AG10803 (cell line): ENCODE data around the gene DDX51.

Experiments used
- DNase-seq: peaks from one replicate; pipeline ENCODE4 v3.0.0; 2010; ENCODE audit warnings: low read depth
- H3K4me3 ChIP-seq: 2 replicates; pipeline ENCODE4 v1.5.1; 2011; ENCODE audit warnings: mild to moderate bottlenecking, low read length, control low read depth
- CTCF ChIP-seq: conservative IDR thresholded peaks from 2 replicates; pipeline ENCODE4 v1.5.1; 2011; ENCODE audit warnings: mild to moderate bottlenecking, low read length, control low read depth, inconsistent platforms

DDX51 gene

DNA sequence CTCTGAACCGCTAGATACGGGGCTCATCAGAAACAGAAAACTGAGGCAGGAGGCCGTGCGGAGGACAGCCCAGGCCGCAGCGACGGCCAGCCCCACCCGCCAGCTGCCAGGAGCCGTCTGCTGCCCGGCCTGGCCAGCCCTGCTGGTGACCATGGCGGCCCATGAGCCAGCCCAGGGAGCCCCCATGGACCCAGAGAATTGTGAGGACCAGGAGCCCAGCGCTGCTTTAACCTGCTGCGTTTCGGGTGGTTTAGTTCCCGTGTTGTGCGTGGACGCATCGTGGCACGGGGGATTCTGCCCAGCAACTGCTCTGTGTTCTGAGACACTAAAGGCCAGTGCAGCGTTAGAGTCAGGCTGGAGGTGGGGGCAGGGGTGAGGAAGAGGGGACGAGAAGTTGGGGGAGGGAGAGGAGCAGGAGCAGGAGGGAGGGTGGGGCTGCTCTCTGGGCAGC lies 44.4 kb upstream of the DDX51 start:
- H3K4me3 ChIP-seq: no peak overlapping the region
- TF ChIP-seq CTCF: no peak
- no peak for DNase-seq

DNA sequence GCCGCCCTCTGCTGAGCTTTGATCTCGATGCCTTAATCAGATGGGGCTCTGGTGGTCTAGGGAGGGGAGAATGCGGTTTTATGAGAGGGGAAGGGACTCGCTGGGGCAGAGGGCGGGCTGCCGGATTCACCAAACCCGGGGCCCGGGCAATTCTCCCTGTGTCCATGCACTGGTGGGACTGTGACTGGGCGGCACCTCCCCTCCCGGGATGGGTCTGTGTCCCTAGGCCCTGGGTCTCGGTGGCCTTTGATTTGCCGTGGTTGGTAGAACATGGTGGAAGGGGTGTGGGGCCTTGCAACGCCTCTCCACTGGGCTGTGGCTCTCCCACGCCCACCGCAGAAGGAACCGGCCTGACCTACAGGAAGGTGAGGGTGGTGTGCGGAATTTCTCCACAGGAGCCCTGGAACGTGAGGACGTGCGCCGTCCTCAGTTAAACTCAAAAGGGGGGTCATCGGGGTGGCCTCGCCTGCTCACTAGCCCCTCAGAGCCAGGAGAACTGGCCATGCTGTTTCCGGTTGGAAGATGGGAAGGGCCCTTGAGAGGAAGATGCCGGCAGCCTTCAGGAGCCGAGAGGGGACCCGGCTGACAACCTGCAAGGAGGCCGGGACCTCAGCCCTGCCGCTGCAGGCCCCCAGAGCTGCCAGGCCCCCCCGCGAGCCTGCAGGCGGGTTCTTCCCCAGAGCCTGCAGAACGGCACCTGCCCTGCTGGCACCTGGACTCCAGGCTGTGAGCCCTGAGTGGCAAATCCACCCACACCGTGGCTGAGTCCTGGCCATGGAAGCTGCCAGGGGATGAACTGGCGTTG lies 43.7 kb upstream of the DDX51 start:
- no peak overlapping the region for H3K4me3 ChIP-seq
- TF ChIP-seq CTCF: no peak
- DNase-seq: no peak

- TF ChIP-seq CTCF: no peak
- no peak overlapping the region for H3K4me3 ChIP-seq
- no peak for DNase-seq
Observed at GRCh38 chr12:132186857-132187620, 42.9 kb upstream of the DDX51 start.

GRCh38 chr12:132186208-132186856 lies 42.2 kb upstream of the DDX51 start:
- H3K4me3 ChIP-seq: no peak overlapping the region
- DNase-seq: no peak
- no peak for TF ChIP-seq CTCF

GRCh38 chr12:132185705-132186104 lies 41.6 kb upstream of the DDX51 start:
- no peak overlapping the region for H3K4me3 ChIP-seq
- DNase-seq: no peak
- TF ChIP-seq CTCF: no peak

DNA sequence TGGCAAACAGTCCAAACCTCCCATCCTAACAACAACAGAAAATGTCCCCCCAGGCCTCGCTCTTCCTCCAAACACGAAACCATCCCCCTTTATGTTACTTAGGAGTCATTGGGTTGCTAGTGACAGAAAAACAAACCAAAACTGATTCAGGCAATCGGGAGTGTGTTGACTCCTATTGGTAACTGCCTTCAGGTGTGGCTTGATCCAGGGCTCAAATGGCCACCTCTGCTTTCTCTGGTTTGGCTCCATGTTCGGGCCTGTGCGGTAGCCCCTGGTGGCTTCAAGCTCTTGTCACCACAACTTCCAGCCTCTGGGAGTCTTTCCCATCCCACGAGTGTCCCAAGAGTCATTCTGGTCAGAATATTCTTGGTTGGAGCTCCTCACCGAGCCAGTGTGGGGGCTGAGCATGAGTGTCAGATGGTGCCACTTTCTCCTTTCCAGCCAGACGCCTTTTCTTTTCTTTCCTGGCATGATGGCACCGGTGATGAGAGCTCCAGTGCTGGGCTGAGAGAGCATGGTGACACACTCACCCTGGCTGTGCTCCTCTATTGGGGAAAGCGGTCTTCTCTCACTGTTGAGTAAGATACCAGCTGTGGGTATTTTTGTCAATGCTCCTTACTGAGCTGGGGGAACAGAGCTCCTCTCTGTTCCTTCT lies 38.7 kb upstream of the DDX51 start:
- H3K4me3 ChIP-seq: no peak overlapping the region
- no peak for TF ChIP-seq CTCF
- no peak for DNase-seq
